NOMO-1 treated with DMSO at 0.1 percent for 48 hours (cell line): ENCODE measurements around the gene SRSF6.
"Not testable (repeated sequence)": the region's sequence is repeated elsewhere in the genome, so short reads cannot be mapped to it uniquely, and the experiment has no call there.

Source experiments
- DNase-seq: peaks from one replicate; lab custom pipeline; 2025; ENCODE audit not compliant: unreplicated experiment; lab: John Stamatoyannopoulos, UW

SRSF6 gene

DNA sequence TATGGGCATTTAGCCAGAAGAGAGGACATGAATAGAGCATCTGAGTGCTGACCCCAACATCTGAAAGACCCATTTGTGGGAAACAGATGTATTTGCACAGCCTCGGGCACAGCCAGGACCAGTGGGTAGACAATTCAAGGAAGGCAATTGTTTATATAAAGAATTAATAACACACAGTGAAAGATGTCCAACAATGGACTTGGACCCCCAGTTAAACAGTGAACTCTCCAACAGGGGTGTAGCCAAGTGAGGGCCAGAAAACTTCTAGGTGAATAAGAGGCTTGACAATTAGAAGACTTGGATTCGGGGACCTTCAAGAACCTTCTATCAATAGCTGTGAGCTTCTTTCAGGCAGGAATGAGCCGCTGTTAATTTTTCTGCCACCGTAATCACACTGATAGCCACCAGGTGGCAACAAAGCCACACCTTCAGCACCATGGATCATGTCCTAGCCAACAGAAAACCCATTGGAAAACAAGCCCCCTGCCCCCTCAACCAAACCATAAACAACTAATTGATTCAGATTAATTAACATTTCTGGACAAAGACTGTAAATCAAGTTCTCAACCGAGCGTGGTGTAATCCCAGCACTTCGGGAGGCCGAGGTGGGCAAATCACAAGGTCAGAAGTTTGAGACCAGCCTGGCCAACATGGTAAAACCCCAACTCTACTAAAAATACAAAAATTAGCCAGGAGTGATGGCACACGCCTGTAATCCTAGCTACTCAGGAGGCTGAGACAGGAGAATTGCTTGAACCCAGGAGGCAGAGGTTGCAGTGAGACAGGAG, 8.8 kb upstream of the SRSF6 start:
- DNase-seq, result peak; percentile 33

DNA sequence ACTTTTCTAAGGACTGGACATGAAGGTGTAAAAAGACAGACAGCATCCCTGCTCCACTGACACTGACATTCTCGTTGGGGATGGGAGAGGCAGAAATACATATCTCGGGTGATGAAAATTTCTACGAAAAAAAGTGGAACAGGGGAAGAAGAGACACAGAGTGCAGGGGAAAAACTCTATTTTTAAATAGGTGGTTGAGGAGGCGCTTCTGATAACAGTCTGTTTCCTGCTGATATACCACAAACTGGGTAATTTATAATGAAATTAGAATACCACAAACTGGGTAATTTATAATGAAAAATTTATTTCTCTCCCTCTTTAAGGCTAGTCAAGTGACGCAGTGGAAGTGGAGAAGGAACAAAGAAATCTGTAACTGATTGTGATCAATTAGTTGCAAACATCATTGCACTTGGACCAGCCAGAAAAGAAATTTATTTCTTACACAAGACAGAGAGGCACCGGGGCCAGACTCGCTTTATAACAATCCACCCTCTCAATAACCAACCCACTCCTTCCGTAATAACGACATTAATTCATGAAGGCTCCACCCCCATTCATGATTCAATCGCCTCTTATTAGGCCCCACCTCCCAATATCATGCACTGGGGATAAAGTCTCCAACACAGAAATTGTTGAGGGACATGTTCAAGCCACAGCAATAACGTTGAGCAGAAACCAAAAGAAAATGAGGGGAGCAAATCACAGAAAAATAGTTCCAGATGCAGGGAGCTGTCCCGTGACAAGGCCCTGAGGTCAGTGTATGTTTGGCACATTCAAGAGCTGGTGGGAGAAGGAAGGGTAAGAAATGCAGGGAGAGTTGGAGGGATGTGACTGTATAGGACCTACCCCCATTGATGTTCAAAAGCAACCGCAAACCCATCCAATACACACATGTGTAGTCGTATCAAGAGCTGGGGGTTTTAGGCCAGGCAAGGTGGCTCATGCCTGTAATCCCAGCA, 6.6 kb upstream of the SRSF6 start:
- DNase-seq, result no peak

DNA sequence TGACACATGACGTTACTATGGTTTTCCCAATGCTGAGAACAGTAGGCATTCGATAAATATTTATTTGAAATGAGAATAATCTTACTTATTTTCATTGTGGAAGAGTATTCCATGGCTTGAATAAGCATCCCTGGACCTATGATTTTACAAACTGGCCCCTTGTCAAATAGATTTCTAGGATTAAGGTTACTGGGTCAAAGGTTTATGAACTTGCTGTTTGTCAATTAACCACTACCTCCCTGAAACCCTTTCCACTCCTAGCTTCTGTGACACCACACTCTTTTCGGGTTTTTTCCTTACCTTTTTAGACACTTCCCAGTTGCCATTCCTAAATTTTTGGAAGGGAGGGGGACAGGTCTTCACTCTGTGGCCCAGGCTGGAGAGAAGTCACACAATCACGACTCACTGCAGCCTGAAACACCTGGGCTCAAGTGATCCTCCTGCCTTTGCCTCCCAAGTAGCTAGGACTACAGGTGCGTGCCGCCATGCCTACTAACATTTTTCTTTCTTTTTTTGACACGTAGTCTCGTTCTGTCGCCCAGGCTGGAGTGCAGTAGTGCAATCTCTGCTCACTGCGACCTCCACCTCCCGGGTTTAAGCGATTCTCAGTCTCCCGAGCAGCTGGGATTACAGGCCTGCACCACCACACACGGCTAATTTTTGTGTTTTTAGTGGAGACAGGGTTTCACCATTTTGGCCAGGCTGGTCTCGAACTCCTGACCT, 5.1 kb upstream of the SRSF6 start:
- no peak for DNase-seq

DNA sequence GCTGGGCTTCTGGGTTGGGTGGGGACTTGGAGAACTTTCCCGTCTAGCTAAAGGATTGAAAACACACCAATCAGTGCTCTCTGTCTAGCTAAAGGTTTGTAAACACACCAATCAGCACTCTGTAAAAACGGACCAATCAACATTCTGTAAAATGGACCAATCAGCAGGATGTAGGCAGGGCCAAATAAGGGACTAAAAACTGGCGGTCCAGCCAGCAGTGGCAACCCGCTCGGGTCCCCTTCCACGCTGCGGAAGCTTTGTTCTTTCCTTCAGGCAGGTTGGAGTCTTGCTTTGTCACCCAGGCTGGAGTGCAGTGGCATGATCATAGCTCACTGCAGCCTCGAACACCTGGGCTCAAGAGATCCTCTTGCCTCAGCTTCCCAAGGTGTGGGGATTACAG, 1.4 kb upstream of the SRSF6 start:
- not testable (repeated sequence) for DNase-seq

DNA sequence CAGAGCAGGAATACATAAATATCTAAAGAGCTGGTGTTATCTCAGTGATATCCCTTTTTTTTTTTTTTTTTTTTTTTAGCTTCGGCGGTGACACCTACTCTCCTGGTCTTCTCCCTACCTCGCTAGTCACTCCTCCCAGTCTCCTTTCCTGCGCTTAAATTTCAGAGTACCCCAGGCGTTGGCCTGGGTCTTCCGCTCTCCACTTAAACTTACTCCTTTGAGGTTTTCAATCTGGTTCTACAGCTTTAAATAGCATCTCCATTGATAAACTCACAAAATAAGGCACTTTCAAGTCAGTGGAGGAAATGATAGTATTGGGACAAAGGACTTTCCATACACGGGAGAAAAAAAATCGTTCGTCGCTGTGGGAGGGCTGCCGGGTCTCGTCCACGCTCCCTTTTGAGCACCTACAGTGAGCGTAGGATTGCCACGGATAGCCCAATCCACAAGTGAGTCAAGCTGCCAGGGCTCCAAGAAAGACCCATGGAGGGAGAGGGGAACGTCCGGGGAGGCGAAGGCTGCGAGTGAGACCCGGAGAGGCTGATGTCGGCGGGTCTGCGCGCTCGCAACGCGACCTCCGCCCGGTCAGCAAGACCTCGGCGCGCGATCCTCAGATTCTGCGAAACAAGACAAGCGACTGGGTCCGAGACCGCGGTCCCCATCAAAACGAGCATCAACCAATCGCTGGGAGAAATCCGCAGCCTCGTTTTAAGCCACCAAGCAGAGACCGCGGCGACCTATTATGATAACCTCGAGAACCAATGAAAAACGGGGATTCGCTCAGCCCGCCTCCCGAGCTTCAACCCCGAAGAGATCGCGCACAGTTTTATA, 672 bp upstream of the SRSF6 start:
- peak; percentile 89 for DNase-seq

DNA sequence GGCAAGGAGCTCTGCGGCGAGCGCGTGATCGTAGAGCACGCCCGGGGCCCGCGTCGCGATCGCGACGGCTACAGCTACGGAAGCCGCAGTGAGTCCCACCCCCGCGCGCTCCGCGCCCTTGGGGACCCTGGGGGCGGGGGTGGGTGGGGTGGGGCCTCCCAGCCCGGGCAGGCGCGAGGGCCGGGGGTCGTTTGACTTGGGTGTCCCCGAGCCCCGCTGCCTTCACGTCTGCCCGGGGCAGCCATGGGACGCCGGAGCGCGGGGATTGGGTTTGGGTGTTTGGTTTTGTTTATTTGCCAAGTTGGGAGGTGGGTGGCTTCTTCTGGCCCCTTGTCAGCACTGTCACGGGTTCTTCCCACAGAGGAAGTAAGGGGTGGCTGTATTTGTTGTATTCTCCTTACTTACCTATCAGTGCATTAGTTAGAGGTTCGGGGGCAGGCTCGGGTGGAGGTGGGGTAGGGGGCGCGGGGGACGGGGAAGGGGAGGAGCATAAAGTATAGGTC, 777 bp downstream of the SRSF6 start:
- DNase-seq, result peak; percentile 17

DNA sequence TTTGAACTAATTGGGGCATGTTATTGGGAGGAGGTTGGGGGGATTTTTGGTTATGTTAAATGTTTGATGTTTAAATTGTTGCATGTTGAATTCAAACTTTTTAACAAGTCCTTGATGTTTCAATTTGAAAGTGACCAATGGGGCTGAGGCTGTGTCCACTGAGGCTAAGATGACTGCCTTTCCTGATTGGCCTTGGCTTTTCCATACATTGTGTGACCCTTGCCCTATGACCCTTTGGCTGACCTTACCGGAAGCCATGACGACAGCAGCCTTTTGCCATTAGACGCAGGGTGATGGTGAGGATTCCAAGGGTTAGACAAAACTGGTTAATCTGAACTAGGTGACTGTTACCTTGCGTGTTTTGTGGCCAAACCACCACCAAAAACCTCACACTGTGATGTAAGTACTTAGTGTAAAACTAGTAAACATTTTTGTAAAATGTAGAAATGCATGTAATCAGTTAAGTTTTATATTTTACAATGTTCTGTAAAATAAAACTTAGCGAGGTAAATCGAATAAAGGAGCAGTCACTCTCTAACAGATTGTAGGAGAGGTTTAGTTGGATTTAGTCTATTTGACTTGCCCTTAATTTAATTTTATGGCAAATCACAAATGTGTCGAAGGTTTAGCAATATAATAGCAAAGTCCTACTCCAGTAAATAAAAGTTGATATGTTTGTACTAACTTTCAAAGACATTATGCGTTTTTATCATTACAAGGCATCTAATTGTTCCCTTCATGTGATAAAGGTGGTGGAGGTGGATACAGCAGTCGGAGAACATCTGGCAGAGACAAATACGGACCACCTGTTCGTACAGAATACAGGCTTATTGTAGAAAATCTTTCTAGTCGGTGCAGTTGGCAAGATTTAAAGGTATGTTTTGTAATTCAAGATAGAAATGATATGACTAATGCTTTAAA, 1.6 kb downstream of the SRSF6 start:
- DNase-seq, result no peak

DNA sequence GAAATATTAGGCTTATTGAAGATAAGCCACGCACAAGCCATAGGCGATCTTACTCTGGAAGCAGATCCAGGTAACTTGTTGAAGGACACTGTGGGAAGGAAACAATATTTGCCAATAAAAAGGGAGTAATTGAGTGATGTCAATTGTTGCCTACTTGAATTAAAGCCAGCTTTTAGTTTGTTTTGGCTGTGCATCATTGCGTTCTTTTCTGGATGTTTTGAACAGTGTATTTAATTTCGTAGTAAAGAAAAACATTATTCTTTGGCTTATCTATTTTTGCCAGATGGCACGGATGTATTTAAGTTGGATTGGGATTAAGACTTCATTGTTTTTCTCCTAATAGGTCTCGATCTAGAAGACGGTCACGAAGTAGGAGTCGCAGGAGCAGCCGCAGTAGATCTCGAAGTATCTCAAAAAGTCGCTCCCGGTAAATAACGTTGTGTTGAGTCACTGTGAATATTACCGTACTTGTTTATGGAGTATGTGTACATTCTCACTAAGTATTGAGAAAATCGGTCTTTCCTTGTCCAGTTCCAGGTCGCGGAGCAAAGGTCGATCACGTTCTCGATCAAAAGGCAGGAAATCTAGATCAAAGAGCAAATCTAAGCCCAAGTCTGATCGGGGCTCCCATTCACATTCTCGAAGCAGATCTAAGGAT, 2.6 kb downstream of the SRSF6 start:
- DNase-seq, result no peak

DNA sequence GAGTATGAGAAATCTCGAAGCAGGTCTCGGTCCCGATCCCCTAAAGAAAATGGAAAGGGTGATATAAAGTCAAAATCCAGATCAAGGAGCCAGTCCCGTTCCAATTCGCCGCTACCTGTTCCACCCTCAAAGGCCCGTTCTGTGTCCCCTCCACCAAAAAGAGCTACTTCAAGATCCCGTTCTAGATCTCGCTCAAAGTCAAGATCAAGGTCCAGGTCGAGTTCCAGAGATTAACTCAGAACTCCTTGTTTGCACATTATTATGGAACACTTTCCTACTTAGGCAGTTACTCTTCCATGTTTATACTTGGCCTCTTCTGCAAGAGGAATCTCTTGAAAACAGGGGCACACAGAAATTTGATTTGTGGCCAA, 3.1 kb downstream of the SRSF6 start:
- no peak for DNase-seq

DNA sequence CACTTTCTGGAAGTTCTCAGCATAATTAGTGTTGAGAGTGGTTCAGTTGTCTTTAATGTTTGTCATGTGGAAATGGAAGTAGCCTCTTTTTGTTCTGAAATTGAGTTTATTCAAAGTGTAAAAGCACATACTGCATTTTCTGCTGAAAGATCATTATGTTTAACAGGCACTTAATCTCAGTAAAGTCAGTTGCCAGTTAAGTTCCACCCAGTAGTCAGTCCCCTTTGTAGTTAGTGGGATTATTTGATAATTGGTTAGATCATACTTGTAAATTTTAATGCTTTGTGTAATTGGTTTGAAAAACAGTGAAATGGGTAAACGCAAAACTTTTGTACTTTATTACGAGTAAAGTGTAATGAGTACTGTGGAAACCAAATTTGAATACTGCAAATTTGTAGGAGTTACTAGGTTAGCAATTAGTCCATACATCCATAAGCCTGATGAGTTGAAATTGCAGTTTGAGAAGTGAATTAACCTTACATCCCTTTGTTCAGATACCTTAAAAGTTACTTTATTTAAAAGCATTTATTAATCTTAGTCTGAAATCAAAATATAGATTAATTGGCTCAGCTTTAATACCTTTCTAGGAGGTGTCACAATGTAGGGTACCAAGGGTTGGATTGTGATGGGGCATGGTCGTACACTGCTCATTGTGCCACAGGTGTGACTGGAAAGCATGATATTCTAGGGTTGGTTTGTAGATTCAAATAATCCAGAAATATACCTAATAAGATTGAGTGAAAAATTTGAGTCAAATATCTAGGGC, 4.4 kb downstream of the SRSF6 start:
- DNase-seq, result no peak

DNA sequence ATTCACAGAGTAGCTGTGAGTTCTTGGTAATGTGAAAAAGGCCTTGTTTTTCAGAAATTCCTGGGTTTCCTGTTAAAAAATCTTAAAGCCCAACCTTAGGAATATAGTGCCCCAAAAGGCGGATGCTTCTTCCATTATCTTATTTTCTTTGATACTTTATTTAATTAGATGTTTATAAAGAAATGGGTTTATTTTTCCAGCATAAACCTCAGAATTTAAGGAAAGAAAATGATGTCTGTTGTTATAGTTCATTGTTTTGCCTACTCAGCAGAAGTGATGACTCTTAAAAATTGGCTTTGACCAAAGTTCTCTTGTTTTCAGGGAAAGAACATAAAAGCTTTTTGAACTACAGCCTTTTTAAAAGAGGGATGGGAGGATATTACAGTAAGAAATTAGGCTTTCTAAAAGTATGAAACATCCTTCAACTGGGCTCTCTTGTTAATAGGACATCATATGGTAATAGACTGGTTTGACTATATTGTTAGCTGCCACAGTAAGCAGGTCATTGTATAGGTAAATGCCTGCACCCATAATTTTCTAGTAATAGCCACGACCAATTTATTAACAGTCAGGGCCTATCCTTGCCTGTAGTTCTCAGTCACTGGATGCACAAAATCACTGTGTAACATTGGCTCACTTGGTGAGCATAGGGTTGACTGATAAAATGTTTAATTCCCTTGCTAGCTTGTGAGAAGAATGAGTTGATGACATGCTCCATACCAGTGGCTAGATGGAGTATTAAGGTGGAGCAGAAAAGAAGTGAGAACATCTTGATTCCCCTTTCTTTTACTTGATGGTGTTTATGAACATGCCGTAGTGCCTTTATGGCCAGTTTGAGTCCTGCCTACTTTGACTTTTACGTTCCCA, 5.2 kb downstream of the SRSF6 start:
- no peak for DNase-seq

DNA sequence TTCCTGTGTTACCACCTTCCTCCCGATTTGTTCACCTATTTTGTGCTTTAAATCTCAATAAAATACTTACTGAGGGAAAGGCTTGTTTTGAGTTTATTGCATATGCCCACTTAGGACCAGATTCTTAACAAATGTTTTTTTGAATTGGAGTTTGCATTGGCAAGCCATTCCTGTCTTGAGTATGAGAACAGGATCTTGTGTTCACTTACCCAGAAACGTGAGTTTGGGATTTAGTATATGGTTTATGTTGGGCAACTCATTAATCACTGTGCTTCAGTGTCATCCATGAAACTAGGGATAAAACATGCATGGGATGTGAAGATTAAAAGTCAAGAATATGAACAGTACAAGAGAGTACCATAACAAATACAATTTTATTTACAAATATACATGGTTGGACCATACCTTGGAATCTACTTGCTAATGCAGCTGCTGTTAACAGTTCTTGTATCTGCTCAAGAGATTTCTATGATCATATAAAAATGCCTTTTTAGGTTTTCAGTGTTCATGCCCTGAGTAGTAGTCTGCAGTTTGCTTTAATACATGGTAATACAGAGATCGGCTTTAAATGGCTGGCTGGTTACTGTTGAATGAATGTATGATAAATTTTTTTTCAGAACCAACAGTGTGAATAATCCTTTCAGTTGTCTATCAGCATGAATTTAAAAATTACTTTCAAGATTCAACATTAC, 6.0 kb downstream of the SRSF6 start:
- no peak for DNase-seq

DNA sequence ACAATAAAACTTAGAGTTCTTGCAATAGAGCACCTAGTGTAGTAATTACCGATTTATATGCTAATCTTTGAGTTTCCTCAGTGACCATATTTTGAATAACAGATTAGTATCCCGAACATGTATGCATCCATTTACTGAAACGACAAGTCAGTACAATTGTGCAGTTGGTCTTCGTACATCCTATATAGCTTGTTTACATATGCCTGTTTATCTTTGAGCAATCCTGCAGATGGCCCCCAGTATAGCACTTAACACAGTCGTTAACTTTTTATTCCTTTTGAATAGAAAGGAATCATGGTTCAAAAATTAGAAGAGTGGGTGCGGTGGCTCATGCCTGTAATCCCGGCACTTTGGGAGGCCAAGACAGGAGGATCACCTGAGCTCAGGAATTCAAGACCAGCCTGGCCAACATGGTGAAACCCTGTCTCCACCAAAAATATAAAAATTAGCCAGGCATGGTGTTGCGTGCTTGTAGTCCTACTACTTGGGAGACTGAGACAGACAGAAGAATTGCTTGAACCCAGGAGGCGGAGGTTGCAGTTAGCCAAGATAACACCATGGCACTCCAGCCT, 6.6 kb downstream of the SRSF6 start:
- no peak for DNase-seq

DNA sequence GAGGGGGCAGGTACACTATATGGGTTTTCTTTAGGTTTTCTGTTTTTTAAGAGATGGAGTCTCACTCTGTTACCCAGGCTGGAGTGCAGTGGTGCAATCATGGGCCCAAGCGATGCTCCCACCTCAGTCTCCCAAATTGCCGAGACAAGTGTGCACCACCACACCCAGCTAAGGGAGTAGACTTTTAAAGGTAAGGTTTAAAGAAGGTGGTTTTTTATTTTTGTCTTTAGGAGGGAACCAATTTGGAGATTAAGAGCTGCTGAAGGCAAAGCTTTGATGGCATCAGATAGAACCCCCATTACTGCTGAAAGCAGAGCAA, 7.9 kb downstream of the SRSF6 start:
- DNase-seq, result no peak

DNA sequence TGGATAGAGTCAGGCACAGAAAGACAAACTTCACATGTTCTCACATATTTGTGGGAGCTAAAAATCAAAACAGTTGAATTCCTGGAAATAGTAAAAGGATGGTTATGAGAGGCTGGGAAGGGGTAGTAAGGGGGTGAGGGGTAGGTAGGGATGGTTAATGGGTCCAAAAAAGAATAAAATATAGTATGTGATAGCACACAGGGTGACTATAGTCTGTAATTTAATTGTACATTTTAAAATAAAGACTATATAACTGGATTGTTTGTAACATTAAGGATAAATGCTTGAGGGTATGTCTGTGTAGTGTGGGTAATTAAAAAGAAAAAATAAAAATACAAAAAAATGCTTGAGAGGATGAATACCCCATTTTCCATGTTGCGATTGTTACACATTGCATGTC, 9.9 kb downstream of the SRSF6 start:
- no peak for DNase-seq

DNA sequence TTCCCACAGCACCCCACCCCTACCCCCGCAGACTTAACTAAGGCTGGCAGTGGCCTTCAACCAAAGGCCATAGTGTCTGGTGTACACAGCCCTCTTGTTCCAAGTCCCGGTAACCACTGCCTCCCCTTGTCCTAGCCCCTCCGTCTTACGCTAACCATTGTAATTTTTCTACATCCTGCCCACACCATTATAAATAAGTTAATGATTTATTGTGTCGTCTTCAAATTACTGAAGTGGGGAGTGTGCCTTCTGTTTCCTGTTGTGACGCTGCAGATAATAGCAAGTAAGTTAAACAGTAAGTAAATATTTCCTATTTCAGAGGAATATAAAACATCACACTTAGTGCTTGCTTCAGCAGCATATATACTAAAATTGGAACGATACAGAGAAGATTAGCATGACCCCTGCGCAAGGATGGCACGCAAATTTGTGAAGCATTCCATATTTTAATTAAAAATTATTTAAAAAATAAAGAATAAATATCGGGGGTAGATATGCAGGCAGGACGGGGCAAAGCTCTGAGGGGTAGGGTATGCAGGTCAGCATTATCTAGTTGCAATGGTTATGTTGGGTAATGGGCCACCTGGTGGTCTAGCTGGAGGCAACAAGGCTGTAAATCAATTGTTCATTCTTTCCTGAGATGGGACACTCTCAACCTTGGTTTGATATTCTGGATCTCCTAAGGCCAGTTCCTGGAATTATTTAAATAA, 15.1 kb downstream of the SRSF6 start:
- DNase-seq, result no peak
